ENCODE measurements around the gene GRK2.

GRCh38 chr11:67287355-67288197 is 21.3 kb downstream of the GRK2 start:
- no peak for TF ChIP-seq EZH2 (IDR thresholded peaks at IDR 0.05; ENCODE audit: borderline replicate concordance, insufficient read depth, low read length, poor library complexity, severe bottlenecking)
- TF ChIP-seq CTCF (IDR thresholded peaks at IDR 0.05; ENCODE audit: poor library complexity, severe bottlenecking): no peak

Measured in neural cell (in vitro differentiated cells).